GM12801 (cell line): ENCODE measurements around the gene REG3G.

Source experiments
- TF ChIP-seq, protein P1 (sequence below): IDR thresholded peaks from one replicate; pipeline ENCODE4 v1.5.1; 2011; ENCODE audit warnings: control low read depth; ENCODE audit not compliant: insufficient read length; ENCODE audit errors: extremely low read depth

The REG3G gene

DNA sequence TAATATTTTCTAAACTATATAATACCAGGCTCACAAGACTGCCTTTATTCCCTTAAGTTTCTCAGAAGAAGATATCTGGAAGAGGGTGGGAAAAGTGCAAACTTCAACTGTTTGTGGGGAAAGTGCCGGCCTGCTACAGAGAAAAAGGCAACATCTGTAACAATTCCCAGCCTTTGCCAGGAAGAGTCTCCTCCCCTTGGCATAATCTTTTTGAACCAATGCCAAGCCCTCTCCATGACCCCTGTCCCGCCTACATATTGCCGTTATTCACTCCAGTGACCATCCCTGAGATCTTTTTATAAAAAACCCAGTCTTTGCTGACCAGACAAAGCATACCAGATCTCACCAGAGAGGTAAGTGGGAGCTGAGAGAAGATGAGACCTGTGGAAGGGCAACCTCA, at the start of gene REG3G:
TSS of gene REG3G (plus strand) at position 282 of the 400 bp plus-strand sequence. CDS start 392 bp downstream, outside the sequence.
- TF ChIP-seq, protein P1, sequence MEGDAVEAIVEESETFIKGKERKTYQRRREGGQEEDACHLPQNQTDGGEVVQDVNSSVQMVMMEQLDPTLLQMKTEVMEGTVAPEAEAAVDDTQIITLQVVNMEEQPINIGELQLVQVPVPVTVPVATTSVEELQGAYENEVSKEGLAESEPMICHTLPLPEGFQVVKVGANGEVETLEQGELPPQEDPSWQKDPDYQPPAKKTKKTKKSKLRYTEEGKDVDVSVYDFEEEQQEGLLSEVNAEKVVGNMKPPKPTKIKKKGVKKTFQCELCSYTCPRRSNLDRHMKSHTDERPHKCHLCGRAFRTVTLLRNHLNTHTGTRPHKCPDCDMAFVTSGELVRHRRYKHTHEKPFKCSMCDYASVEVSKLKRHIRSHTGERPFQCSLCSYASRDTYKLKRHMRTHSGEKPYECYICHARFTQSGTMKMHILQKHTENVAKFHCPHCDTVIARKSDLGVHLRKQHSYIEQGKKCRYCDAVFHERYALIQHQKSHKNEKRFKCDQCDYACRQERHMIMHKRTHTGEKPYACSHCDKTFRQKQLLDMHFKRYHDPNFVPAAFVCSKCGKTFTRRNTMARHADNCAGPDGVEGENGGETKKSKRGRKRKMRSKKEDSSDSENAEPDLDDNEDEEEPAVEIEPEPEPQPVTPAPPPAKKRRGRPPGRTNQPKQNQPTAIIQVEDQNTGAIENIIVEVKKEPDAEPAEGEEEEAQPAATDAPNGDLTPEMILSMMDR, result no peak

DNA sequence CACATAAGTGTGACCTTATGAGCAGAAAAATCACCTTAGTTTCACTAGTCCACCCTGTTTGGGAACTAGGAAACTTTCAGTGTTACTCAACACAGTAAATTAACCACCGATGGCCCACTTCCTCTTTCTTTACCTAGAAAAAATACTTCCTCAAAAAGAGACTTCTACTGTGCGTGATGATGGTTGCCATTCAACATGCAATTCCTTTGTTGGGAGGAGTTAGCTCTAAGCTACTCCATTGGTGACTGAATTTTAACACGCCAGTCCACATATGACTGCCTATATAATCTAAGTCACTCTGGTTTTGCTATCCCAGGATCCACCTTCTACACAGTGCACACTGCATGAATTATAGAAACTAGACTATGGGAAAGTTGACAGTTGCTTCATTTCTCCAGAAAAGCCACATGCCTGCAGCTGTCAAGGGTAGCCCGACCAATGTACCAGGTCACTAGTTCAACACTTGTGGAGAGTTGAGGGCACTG, 47.8 kb upstream of the REG3G start:
- TF ChIP-seq, protein P1, result no peak

DNA sequence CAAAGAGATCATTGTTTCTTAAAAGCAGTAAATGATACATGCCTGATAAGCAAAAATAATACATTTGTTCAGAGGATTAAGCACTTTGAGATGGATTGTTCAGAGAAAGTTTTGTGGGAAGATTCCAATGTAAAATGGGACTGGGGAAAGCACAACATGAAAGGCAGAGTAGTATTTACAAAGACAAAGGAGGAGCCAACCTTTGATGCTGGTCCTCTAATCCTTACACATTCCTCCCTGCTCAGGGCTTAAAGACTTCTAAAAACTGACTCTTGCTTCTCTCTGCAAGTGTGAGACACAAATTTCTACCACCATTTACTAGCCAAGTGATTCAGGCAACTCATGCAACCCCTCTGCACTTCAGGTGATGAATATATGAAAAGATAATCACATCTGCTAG, 47.2 kb upstream of the REG3G start:
- TF ChIP-seq, protein P1, result no peak

DNA sequence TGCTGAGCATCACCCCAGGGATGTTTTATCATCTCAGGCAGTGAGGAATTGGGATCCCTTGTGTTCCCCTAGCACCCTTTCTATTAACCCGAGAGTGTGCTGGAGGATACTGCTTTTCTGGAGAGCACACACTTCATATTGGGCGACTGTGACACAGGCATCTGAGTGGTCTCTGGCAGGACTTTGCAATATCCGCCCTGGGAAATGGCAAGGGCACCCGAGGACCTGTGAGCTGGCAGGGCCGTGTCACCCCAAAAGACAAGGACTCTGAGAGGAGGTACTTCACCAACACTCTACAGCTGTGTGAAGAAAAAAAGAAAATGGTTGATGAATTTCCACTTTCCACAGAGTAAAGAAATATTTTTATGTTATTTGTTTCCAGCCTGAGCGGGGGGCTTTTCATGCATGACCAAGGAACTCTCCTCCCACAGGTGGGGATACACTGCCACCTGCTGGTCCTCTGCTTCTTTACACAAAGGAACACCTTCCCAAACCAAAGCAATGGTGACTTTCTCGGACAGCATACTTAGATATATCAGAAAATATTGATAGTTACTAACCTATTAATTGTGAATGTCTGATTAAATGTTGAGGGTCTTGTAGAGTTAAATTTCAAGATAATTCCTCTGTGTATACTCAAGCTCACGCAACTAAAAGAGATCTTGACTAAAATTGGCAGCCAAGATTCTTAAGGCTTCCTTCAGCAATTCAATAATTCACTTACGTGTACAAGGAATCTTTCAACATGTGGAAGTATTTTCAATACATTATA, 45.9 kb upstream of the REG3G start:
- TF ChIP-seq, protein P1, result no peak

DNA sequence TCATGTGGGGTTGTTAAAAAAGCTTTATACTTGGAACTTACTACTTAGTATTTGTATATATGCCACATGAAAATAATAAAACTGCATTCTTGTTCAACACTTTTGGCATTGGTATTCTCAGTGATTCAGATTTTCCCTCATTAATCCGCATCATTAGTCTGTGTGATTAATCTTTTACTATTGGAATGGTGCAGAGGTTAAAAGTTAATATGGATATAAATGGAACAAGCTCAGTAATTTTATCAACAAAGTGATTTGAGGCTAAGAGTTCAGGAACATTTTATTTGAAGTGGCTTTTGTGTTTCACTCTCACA, 45.4 kb upstream of the REG3G start:
- TF ChIP-seq, protein P1, result no peak

DNA sequence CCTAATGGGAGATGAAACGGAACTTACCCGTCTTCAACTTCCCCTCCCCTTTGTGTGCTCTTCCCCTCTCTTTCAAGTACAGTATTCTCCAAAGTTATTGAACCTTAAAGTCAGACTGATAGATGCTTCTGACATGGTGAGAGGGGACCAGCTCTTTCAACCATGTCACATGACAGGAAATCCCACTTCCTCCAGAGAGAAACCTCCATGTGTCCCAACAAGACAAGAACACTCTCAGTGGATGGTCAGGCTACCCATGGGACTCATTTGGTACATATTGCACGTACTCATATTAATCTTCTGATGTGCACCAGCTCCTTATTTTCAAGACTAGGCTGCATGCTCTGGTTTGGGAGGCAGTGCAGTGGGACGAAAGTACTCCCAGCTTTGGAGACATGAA, 44.6 kb upstream of the REG3G start:
- TF ChIP-seq, protein P1, result no peak

DNA sequence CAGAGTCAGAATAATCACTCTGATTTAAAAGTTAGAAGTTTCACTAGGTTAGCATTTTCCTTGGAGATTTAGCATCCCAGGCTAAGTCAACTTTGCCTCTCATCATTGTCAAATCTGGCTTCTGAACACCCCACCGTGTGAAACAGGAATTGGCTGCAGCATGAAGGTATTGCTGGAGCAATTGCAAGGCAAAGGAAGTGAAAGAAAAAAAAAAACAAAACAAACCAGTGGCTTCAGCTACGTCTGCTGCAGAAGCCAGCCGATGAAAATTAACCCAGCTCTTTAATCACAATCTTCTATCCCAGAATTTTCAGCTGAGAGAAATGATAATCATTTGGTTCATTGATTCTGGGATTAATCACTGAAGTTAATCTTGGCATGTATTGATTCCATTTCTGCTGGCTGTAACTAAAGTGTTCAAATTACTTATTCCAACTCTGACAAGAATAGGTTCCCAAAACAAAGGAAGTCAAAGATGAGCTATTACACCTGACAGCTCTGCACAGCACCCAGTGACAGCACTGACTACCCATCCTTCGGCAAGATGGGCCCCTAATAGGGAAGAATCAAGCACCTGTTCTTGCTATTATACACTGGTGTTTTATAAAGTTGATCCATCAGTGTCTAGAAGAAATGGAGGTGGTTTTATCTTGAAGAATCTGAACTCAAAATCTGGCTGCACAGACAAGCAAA, 42.7 kb upstream of the REG3G start:
- TF ChIP-seq, protein P1, result no peak
